ENCODE results near the gene C1QA.

The C1QA gene

DNA sequence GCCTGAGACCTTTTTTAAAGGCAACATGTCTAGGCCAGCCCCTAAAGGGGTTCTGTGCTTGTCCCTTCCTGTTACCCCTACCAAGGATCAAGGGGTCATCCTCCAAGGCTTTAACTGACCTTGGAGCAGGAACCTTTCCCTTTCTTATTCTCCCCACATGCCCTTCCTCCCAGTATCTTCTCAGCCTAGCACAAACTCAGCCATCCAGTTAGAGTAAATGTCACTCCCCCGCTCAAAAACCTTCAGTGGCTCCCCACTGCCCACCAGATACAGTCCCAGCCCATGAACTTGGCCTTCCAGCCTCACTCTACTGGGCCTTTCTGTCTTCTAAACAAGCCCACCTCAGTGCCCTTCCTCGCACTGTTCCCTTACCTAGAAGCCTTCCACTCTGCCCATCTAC, 25.5 kb downstream of the C1QA start:
- Histone ChIP-seq H3K27ac (ENCODE audit: extremely low read depth, low read depth, low read length) (no peak overlapping the region), H3K9me3 (ENCODE audit: control insufficient read depth, insufficient read depth, low read depth, low read length) (no peaks in the 10 kb centered on the region), H3K4me3 (ENCODE audit: low read depth, low read length) (no peak overlapping the region), H3K4me1 (ENCODE audit: control insufficient read depth, insufficient read depth, low read length) (no peaks in the 10 kb centered on the region), H3K36me3 (ENCODE audit: control insufficient read depth in 2 of 2, insufficient read depth in 1 of 2, low read length in 2 of 2) (no peaks in the 10 kb centered on the region)
- ChIA-PET CTCF (interaction anchor here (1.1 kb wide), 2 partner anchors 11 to 12 kb away, joined by 3 to 5 read pairs; no protein-coding TSS in a partner anchor), POLR2A (no interaction called here)
- TF ChIP-seq GLIS1 (tag by site-specific recombination; IDR thresholded peaks at IDR 0.05) (no peak), ZNF16 (tag by site-specific recombination; IDR thresholded peaks at IDR 0.05; ENCODE audit: low read depth) (peak; percentile 65; the same call in 1 of the 2 replicates)

DNA sequence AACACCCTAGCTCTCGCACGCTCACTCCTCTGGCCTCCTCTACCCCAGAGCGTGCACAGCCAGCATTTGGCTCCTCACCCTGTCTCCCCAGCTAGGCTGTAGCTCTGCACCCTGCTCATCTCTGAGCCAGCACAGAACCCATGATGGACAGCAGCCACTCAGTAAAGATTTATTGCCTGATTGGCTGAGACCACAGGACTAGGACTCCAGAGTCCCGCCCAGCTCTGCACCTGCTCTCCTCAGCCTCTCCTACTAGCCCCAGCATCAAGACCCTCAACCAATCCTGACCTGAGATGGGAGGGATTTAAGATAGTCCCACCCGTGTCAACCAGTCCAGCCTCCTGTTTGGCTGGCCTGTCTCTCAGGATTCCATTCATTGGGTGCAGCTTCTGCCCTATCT, 25.9 kb downstream of the C1QA start:
- TF ChIP-seq, protein P1, sequence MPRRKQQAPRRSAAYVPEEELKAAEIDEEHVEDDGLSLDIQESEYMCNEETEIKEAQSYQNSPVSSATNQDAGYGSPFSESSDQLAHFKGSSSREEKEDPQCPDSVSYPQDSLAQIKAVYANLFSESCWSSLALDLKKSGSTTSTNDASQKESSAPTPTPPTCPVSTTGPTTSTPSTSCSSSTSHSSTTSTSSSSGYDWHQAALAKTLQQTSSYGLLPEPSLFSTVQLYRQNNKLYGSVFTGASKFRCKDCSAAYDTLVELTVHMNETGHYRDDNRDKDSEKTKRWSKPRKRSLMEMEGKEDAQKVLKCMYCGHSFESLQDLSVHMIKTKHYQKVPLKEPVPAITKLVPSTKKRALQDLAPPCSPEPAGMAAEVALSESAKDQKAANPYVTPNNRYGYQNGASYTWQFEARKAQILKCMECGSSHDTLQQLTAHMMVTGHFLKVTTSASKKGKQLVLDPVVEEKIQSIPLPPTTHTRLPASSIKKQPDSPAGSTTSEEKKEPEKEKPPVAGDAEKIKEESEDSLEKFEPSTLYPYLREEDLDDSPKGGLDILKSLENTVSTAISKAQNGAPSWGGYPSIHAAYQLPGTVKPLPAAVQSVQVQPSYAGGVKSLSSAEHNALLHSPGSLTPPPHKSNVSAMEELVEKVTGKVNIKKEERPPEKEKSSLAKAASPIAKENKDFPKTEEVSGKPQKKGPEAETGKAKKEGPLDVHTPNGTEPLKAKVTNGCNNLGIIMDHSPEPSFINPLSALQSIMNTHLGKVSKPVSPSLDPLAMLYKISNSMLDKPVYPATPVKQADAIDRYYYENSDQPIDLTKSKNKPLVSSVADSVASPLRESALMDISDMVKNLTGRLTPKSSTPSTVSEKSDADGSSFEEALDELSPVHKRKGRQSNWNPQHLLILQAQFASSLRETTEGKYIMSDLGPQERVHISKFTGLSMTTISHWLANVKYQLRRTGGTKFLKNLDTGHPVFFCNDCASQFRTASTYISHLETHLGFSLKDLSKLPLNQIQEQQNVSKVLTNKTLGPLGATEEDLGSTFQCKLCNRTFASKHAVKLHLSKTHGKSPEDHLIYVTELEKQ (tag by site-specific recombination; IDR thresholded peaks at IDR 0.05; ENCODE audit: borderline replicate concordance): peak; percentile 44; the same call in 1 of the 2 replicates
- TF ChIP-seq, protein P2, sequence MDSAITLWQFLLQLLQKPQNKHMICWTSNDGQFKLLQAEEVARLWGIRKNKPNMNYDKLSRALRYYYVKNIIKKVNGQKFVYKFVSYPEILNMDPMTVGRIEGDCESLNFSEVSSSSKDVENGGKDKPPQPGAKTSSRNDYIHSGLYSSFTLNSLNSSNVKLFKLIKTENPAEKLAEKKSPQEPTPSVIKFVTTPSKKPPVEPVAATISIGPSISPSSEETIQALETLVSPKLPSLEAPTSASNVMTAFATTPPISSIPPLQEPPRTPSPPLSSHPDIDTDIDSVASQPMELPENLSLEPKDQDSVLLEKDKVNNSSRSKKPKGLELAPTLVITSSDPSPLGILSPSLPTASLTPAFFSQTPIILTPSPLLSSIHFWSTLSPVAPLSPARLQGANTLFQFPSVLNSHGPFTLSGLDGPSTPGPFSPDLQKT (IDR thresholded peaks at IDR 0.05; ENCODE audit: borderline replicate concordance, low read depth, low read length): no peak
- peak; percentile 83 for TF ChIP-seq SP2 (tag by site-specific recombination; IDR thresholded peaks at IDR 0.05)
- POLR2A ChIA-PET: no interaction called here
- Histone ChIP-seq H3K4me1 (ENCODE audit: control insufficient read depth, insufficient read depth, low read length) (no peaks in the 10 kb centered on the region), H3K9me3 (ENCODE audit: control insufficient read depth, insufficient read depth, low read depth, low read length) (no peaks in the 10 kb centered on the region), H3K36me3 (ENCODE audit: control insufficient read depth in 2 of 2, insufficient read depth in 1 of 2, low read length in 2 of 2) (no peaks in the 10 kb centered on the region), H3K4me3 (ENCODE audit: low read depth, low read length) (no peak overlapping the region), H3K27ac (ENCODE audit: extremely low read depth, low read depth, low read length) (no peak overlapping the region)
- CTCF ChIA-PET: interaction anchor here (1.0 to 1.1 kb wide), 3 partner anchors 10 to 41 kb away, joined by 3 to 5 read pairs (median 3); no protein-coding TSS in a partner anchor

DNA sequence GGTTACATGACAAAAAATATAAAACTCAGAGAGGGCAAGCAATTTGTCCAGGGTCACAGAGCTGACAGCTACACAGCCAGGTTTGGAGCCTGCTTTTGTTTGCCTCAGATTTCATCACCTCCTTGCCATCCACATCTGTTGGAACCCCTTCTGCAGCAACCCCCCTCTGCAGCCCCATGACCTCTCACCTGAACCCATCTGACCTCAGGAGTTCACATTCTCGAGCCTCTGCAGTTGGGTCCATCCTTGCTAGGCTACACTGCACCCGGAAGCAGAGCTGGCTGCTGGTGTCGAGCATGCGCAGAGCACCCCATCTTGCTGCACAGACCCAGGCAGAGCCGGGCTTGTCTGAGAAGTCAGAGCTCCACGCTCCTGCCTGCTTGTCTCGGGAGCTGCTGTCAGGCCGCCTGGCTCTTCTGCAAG, 26.6 kb downstream of the C1QA start:
- H3K27ac ChIP-seq (ENCODE audit: extremely low read depth, low read depth, low read length): no peak overlapping the region
- ChIA-PET CTCF (interaction anchor here (0.8 to 1.5 kb wide), 5 partner anchors 9 to 302 kb away, joined by 3 to 5 read pairs (median 3); no protein-coding TSS in a partner anchor), POLR2A (no interaction called here)
- no peaks in the 10 kb centered on the region for H3K4me1 ChIP-seq (ENCODE audit: control insufficient read depth, insufficient read depth, low read length)
- no peaks in the 10 kb centered on the region for H3K36me3 ChIP-seq (ENCODE audit: control insufficient read depth in 2 of 2, insufficient read depth in 1 of 2, low read length in 2 of 2)
- H3K9me3 ChIP-seq (ENCODE audit: control insufficient read depth, insufficient read depth, low read depth, low read length): no peaks in the 10 kb centered on the region
- no peak overlapping the region for H3K4me3 ChIP-seq (ENCODE audit: low read depth, low read length)
- TF ChIP-seq ZNF768 (tag by site-specific recombination; IDR thresholded peaks at IDR 0.05) (0 out of 2 replicates have a peak, but pooled peaks have one; percentile 12), SP2 (tag by site-specific recombination; IDR thresholded peaks at IDR 0.05) (no peak)

DNA sequence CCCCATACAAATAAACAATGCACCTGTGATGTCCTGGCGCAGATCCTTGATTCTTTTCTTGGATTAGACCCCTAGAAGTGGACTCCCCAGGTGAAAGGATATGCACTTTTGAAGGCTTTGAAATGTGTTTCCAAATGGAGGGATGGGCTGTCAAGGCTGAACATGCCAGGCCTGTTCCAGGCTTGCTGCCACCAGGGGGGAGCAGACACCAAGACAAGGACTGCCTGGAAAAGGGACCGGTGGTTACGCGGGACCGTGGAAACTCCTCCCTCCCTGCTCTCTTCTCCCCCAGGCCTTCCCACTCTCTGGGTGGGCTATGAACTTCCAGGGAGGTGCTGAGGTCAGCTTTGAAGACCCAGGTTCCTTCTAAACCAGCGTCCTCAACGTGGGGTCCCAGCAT, 29.3 kb downstream of the C1QA start:
- POLR2A ChIA-PET: no interaction called here
- Histone ChIP-seq H3K36me3 (ENCODE audit: control insufficient read depth in 2 of 2, insufficient read depth in 1 of 2, low read length in 2 of 2) (no peaks in the 10 kb centered on the region), H3K27ac (ENCODE audit: extremely low read depth, low read depth, low read length) (no peak overlapping the region), H3K4me1 (ENCODE audit: control insufficient read depth, insufficient read depth, low read length) (no peaks in the 10 kb centered on the region), H3K9me3 (ENCODE audit: control insufficient read depth, insufficient read depth, low read depth, low read length) (no peaks in the 10 kb centered on the region), H3K4me3 (ENCODE audit: low read depth, low read length) (no peak overlapping the region)
- CTCF ChIA-PET: interaction anchor here (0.6 to 2.5 kb wide), 9 partner anchors 9 to 299 kb away, joined by 3 to 14 read pairs (median 5); no protein-coding TSS in a partner anchor
- TF ChIP-seq ZNF654 (tag by site-specific recombination; IDR thresholded peaks at IDR 0.05; ENCODE audit: low read depth) (peak; percentile 53), ZNF621 (tag by site-specific recombination; IDR thresholded peaks at IDR 0.05) (no peak), ZNF112 (tag by site-specific recombination; IDR thresholded peaks at IDR 0.05) (no peak), GLIS1 (tag by site-specific recombination; IDR thresholded peaks at IDR 0.05) (0 out of 2 replicates have a peak, but pooled peaks have one; percentile 34), ZNF366 (tag by site-specific recombination; conservative IDR thresholded peaks at IDR 0.05) (no peak), SCRT2 (tag by site-specific recombination; IDR thresholded peaks at IDR 0.05) (no peak), BCL11A (tag by site-specific recombination; IDR thresholded peaks at IDR 0.05; ENCODE audit: low read depth) (no peak), ZNF785 (tag by site-specific recombination; IDR thresholded peaks at IDR 0.05) (no peak)
- TF ChIP-seq, protein P3, sequence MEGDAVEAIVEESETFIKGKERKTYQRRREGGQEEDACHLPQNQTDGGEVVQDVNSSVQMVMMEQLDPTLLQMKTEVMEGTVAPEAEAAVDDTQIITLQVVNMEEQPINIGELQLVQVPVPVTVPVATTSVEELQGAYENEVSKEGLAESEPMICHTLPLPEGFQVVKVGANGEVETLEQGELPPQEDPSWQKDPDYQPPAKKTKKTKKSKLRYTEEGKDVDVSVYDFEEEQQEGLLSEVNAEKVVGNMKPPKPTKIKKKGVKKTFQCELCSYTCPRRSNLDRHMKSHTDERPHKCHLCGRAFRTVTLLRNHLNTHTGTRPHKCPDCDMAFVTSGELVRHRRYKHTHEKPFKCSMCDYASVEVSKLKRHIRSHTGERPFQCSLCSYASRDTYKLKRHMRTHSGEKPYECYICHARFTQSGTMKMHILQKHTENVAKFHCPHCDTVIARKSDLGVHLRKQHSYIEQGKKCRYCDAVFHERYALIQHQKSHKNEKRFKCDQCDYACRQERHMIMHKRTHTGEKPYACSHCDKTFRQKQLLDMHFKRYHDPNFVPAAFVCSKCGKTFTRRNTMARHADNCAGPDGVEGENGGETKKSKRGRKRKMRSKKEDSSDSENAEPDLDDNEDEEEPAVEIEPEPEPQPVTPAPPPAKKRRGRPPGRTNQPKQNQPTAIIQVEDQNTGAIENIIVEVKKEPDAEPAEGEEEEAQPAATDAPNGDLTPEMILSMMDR (tag by site-specific recombination; IDR thresholded peaks at IDR 0.05): 0 out of 2 replicates have a peak, but pooled peaks have one; percentile 45
- TF ChIP-seq, protein P4, sequence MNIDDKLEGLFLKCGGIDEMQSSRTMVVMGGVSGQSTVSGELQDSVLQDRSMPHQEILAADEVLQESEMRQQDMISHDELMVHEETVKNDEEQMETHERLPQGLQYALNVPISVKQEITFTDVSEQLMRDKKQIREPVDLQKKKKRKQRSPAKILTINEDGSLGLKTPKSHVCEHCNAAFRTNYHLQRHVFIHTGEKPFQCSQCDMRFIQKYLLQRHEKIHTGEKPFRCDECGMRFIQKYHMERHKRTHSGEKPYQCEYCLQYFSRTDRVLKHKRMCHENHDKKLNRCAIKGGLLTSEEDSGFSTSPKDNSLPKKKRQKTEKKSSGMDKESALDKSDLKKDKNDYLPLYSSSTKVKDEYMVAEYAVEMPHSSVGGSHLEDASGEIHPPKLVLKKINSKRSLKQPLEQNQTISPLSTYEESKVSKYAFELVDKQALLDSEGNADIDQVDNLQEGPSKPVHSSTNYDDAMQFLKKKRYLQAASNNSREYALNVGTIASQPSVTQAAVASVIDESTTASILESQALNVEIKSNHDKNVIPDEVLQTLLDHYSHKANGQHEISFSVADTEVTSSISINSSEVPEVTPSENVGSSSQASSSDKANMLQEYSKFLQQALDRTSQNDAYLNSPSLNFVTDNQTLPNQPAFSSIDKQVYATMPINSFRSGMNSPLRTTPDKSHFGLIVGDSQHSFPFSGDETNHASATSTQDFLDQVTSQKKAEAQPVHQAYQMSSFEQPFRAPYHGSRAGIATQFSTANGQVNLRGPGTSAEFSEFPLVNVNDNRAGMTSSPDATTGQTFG (tag by site-specific recombination; IDR thresholded peaks at IDR 0.05; ENCODE audit: borderline replicate concordance): no peak

Measured in HEK293 (cell line).